Kidney (tissue), 14 donors: ENCODE results near the gene SOX14. TPM values are rescaled to one million over a fixed set of nuclear protein-coding genes. Genes with fewer than 3 reads are reported as not detected.
A peak's percentile ranks its signal among the peaks of the same experiment; 100 is the strongest.

Experiments used
- DNase-seq, 5 donors: peaks; one replicate each; pipeline ENCODE4 v3.0.0-alpha.2; 2013 to 2020
- FAIRE-seq: peaks from 2 replicates; lab custom pipeline; 2012; peaks lifted over from hg19 to GRCh38; lab: Jason Lieb, UNC
- H3K27ac ChIP-seq, 2 donors: one replicate each; pipeline ENCODE4 v1.7.0; 2013; ENCODE audit warnings: low read depth in 2 of 2, low read length in 2 of 2, inconsistent platforms in 1 of 2
- H3K27me3 ChIP-seq: one replicate; pipeline ENCODE4 v1.7.1; 2013; ENCODE audit warnings: low read length, inconsistent platforms; ENCODE audit not compliant: control insufficient read depth, insufficient read depth
- H3K36me3 ChIP-seq, 3 donors: one replicate each; pipeline versions ENCODE4 v1.7.0 to v1.7.1; 2013; ENCODE audit warnings: low read length in 3 of 3, control low read depth in 1 of 3, inconsistent platforms in 1 of 3; ENCODE audit not compliant: insufficient read depth in 3 of 3, control insufficient read depth in 2 of 3
- H3K4me1 ChIP-seq, 3 donors: one replicate each; pipeline versions ENCODE4 v1.7.0 to v1.7.1; 2013; ENCODE audit warnings: low read length in 3 of 3, inconsistent platforms in 1 of 3, low read depth in 1 of 3; ENCODE audit not compliant: control insufficient read depth in 2 of 3, insufficient read depth in 2 of 3
- H3K4me3 ChIP-seq, 3 donors: one replicate each; pipeline versions ENCODE4 v1.7.0 to v1.8.1; 2013; ENCODE audit warnings: low read length in 3 of 3, control low read depth in 1 of 3, inconsistent platforms in 1 of 3
- H3K9ac ChIP-seq, 3 donors: one replicate each; pipeline versions ENCODE4 v1.7.0 to v1.7.1; 2013; ENCODE audit warnings: low read length in 3 of 3, control low read depth in 1 of 3, inconsistent platforms in 1 of 3
- H3K9me3 ChIP-seq, 3 donors: one replicate each; pipeline versions ENCODE4 v1.7.0 to v1.7.1; 2013; ENCODE audit warnings: low read length in 3 of 3, control low read depth in 1 of 3, inconsistent platforms in 1 of 3; ENCODE audit not compliant: control insufficient read depth in 2 of 3, insufficient read depth in 1 of 3
- intact Hi-C: fragments of 100-400 bp; cut with DNase I; formaldehyde crosslinking; loops from one replicate; pipeline ENCODE4 v1.11.1; 2022
- polyA plus RNA-seq: library from polyadenylated mRNA; stranded (reverse); fragments of 350-450 nt; fragmentation: Illumina TruSeq; extraction: RNeasy Lipid Tissue Mini Kit (QIAGEN cat#74804); gene quantifications from one replicate; pipeline ENCODE4 v1.2.3, GENCODE V29; 2014; ENCODE audit warnings: low read depth, low replicate concordance; ENCODE audit not compliant: insufficient read depth
- total RNA-seq: library from RNA; stranded (reverse); fragmentation: NEBNext Ultra II Directional; extraction: Animal tissue kit (Norgen Biotek cat#: 25700); gene quantifications from one replicate; pipeline ENCODE4 v1.2.1, GENCODE V29; 2021
- TF ChIP-seq, protein P1 (sequence below): IDR thresholded peaks from 3 replicates; pipeline ENCODE4 v1.5.1; 2012; ENCODE audit warnings: mild to moderate bottlenecking, moderate library complexity, borderline replicate concordance; ENCODE audit not compliant: insufficient read depth; ENCODE audit errors: extremely low read depth
- donor health status: control.
- donor health status: control.
- donor health status: control.
- donor health status: control.
- donor health status: control.
- donor health status: DM: yes; HTN: yes; CAD: no.
- donor health status: Normal renal cell carcinoma (clear cell type).

The SOX14 gene
- total and polyA plus RNA-seq, 2 donors from 2014 or later: not detected

DNA sequence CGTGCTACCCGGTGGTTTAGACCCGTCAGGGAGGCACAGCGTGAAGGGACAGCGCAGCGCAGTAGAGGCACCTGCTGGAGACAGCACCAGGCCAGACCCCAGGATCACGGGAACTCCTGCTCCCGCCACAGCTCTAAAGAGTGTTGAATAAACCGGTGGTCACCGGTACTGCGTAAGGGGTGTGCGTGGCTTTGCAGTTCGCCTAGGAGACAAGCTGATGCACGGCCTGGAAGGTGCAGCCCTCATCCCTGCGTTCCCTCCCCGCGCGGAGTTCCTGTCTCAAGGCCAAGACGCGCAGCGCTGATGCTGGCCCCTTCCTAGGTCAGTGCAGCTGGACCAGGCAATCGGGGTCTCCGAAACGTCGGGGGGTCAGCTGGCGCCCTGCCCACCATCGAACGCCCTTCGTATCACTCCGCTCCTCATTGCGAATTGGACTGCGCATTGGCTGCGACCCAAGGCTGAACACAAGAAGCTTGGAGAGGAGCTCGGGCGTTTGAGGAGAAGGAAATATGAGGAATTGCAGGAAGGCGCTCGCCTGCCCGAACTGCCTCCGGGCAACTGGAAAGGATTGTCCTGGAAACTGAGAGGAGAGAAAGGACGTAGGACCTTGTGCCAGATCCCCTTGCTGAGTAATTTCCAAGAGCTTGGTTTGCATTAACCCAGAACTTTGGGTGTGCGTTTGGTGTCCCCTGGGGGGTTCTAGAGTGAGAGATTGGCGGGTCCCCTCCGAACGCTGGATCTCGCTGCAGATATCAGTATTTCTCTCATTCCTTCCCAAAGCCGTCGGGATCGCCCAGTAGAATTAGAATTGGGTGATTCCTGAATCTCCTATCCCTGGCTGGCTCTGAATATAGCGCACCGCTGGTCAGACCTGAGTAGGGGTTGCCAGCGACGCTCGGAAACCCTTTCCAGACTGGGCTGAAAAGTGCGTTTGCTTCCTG, 2.3 kb upstream of the SOX14 start:
- DNase-seq: peak in 1 of 5 donors; percentile 64
- TF ChIP-seq, protein P1, sequence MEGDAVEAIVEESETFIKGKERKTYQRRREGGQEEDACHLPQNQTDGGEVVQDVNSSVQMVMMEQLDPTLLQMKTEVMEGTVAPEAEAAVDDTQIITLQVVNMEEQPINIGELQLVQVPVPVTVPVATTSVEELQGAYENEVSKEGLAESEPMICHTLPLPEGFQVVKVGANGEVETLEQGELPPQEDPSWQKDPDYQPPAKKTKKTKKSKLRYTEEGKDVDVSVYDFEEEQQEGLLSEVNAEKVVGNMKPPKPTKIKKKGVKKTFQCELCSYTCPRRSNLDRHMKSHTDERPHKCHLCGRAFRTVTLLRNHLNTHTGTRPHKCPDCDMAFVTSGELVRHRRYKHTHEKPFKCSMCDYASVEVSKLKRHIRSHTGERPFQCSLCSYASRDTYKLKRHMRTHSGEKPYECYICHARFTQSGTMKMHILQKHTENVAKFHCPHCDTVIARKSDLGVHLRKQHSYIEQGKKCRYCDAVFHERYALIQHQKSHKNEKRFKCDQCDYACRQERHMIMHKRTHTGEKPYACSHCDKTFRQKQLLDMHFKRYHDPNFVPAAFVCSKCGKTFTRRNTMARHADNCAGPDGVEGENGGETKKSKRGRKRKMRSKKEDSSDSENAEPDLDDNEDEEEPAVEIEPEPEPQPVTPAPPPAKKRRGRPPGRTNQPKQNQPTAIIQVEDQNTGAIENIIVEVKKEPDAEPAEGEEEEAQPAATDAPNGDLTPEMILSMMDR: no peak
- no peak overlapping the region for H3K9ac ChIP-seq
- H3K4me3 ChIP-seq: no peak overlapping the region
- H3K4me1 ChIP-seq: peaks cover 0 to 3% (median 0%) of the 10 kb centered on the region in 3 donors
- H3K36me3 ChIP-seq: no peaks in the 10 kb centered on the region
- FAIRE-seq: no peak
- peaks cover 68% of the 10 kb centered on the region for H3K27me3 ChIP-seq
- H3K9me3 ChIP-seq: no peaks in the 10 kb centered on the region
- intact Hi-C loops: no loop called here
- no peak overlapping the region for H3K27ac ChIP-seq

DNA sequence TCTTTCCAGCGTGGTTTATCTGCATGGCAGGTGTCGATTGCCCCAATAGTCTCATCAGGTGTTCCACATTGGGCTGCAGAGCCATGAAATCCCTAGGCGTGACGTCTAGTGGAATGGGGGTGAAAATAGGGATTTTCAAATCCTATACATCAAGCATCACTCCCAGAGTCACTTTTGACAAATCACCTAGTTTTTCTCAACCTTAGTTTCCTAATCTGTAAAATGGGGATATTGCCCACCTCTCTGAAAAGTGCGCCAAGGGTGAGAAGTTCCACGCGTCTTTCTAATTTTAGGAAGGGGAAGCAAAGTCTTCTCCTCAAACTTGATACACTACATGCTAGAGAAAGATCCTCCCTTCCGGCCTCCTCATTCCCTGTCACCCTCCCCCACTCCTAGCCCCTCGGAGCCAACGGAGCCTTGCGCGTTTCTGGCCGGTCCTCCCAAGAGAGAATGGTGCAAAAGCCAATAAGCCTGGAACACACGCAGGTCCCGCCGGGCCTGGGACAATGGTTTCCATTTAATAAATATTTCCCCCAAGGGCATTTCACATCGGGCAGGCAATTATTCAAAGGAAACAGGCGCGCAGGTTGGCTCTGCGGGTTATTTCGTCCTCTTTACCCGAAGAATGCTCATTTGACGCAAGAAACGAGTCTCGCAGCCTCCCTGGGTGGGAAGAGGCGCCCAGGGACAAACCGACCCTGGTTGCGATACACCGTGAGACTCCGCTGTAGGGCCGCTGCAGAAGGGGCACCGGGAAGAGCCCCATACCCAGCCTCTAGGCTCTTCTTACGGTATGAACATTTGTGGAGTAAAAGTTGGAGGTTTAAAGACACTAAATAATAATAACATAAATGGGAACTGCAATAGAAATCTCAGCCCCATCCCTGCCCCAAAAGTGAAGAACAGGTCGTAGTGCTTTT, 1.2 kb upstream of the SOX14 start:
- Histone ChIP-seq H3K4me3 (no peak overlapping the region), H3K27me3 (peaks cover 75% of the 10 kb centered on the region), H3K4me1 (peaks cover 0 to 3% (median 0%) of the 10 kb centered on the region in 3 donors)

DNA sequence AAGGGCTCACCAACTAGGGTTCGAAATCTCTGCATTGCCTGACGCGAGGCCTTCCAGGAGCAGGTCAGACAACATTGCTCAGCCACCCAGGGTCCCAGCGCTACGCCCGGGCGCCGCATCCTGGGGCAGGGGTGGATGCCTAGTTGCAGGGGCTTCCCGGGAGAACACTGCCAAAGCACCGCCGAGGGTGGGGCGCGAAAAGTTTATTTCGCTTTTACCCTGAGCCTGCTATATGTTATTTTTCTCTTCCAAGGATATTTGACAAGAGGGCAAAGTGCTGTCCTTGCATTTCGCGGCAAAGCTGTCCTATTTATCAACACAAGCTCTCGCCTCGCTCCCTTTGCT, 549 bp upstream of the SOX14 start:
- Histone ChIP-seq H3K27me3 (peaks cover 78% of the 10 kb centered on the region), H3K4me1 (peaks cover 0 to 3% (median 0%) of the 10 kb centered on the region in 3 donors), H3K27ac (no peak overlapping the region), H3K9ac (no peak overlapping the region), H3K4me3 (no peak overlapping the region), H3K9me3 (no peaks in the 10 kb centered on the region), H3K36me3 (no peaks in the 10 kb centered on the region)
- DNase-seq (no peak), FAIRE-seq (no peak)
- intact Hi-C loops: no loop called here
- TF ChIP-seq, protein P1: no peak

More for the DNA sequence above, 1.2 kb upstream of the SOX14 start:
- no peak overlapping the region for H3K9ac ChIP-seq
- FAIRE-seq: no peak
- DNase-seq: no peak
- no peaks in the 10 kb centered on the region for H3K9me3 ChIP-seq
- intact Hi-C loops: no loop called here
- TF ChIP-seq, protein P1: no peak
- H3K36me3 ChIP-seq: no peaks in the 10 kb centered on the region
- H3K27ac ChIP-seq: no peak overlapping the region
